GM23248 (cell line): ENCODE measurements around the gene PSME1.

Source experiments
- EZH2 ChIP-seq: fragments of 200-600 bp; sonication (generic); IDR thresholded peaks from 2 replicates; pipeline ENCODE4 v1.6.1; 2018; ENCODE audit warnings: antibody characterized with exemption, mild to moderate bottlenecking; ENCODE audit not compliant: insufficient read depth, poor library complexity, severe bottlenecking
- EZH2phosphoT487 ChIP-seq: fragments of 200-600 bp; sonication (generic); IDR thresholded peaks from 2 replicates; pipeline ENCODE4 v1.6.1; 2018; ENCODE audit warnings: antibody characterized with exemption, moderate library complexity, mild to moderate bottlenecking, low read depth; ENCODE audit not compliant: insufficient read depth

DNA sequence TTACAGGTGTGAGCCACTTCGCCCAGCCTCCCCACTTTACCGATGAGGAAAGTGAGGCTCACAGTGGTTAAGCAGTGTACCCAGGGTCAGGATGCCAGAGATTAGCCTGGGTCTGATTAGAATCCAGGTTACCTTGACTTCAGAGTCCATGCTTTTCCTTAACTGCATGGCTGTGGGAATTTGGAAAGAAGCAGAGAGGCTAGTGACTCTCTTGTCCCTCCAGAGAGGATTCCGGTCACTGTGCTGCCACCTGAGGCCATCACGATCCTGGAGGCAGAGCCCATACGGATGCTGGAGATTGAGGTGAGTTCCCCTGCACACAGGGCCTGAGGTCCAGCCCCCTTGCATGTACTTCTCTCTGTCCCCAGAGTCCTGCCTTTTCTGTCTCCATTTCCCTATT lies 40.6 kb downstream of the PSME1 start:
- TF ChIP-seq EZH2phosphoT487, result no peak
- TF ChIP-seq EZH2, result no peak
